Neural crest cell (in vitro differentiated cells): ENCODE measurements around the gene C1RL. TPM values are rescaled to one million over a fixed set of nuclear protein-coding genes. Genes with fewer than 3 reads are reported as not detected.

Source experiments
- DNase-seq: peaks from one replicate; pipeline ENCODE4 v3.0.0; 2021; ENCODE audit warnings: low read depth, mixed read lengths, low spot score
- H3K27ac Mint-ChIP-seq: one replicate; pipeline ENCODE4 v1.8.0; 2021; ENCODE audit warnings: mild to moderate bottlenecking, mixed read lengths; ENCODE audit not compliant: unreplicated experiment
- H3K27me3 Mint-ChIP-seq: 2 replicates; pipeline ENCODE4 v1.8.0; 2021; ENCODE audit warnings: low read depth, mild to moderate bottlenecking, mixed read lengths
- H3K36me3 Mint-ChIP-seq: 2 replicates; pipeline ENCODE4 v1.8.0; 2021; ENCODE audit warnings: low read depth, mild to moderate bottlenecking, mixed read lengths
- H3K4me1 Mint-ChIP-seq: 2 replicates; pipeline ENCODE4 v1.8.0; 2021; ENCODE audit warnings: mixed read lengths
- H3K4me3 Mint-ChIP-seq: one replicate; pipeline ENCODE4 v1.8.0; 2021; ENCODE audit warnings: mild to moderate bottlenecking, mixed read lengths
- H3K9me3 Mint-ChIP-seq: 2 replicates; pipeline ENCODE4 v1.8.0; 2021; ENCODE audit warnings: mixed read lengths
- long read RNA-seq: library from polyadenylated mRNA; unstranded; transcript quantifications from one replicate; pipeline ENCODE4 v2.0.0, GENCODE V29; 2020
- total RNA-seq: library from RNA; stranded (reverse); gene quantifications from 2 replicates; pipeline ENCODE4 v1.2.1, GENCODE V29; 2021
- TF ChIP-seq, protein P1 (sequence below): fragments of 200-600 bp; sonication (generic); conservative IDR thresholded peaks from 2 replicates; pipeline ENCODE4 v1.5.0; 2021; ENCODE audit warnings: antibody characterized with exemption, mild to moderate bottlenecking

C1RL gene
- total RNA-seq: 12.8 and 15.3 TPM in 2 replicates
- long read RNA-seq, partial matches to known transcripts: 0 of 3 reads
- long read RNA-seq, other reads (novel, unspliced or antisense): 2 of 3 reads

DNA sequence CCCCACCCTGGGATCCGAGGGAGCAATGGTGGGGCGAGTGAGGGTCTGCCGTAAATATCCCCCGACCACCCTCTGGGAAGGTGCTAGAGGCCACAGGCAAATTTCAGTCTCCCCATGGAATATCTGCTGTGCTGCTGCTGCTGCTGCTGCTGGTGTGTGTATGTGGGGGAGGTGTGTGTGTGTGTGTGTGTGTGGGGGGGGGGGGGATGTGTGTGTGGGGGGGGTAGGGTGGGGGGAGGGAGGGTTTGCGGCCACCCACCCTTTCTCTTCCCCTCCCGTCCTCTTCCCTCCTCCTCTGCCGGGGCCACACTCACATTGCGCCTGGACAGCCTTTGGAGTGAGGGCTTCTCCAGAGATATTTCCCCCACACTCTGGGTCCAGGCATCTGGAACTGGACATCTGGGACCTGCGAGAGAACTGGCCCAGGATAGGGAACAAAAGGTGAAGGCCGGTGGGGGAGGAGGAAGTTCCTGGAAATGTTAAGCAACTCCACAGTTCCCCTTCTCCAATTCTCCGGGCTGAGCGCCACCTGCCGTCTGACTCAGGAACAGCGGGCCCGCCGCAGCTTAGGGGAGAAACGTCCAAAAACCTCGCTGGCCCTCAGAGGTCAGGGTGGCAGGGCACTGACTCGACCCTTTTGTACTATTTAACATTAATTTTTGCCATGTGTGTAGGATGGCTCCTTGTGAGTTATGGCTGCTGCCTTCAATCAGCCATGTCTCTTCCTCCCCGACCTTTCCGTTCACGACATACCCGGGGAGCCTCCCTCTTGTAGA lies at the start of gene C1RL:
TSS of gene C1RL (minus strand) at position 419 of the 776 bp plus-strand sequence. CDS start at position 385, 34 bp downstream.
- peak; percentile 96 for DNase-seq
- Mint-ChIP-seq H3K4me3 (peak within 1 kb of the TSS; percentile 89), H3K36me3 (peaks cover 16% of the 10 kb centered on the region), H3K27me3 (no peaks in the 10 kb centered on the region), H3K27ac (peak within 1 kb of the TSS; percentile 95), H3K4me1 (peaks cover 18% of the 10 kb centered on the region), H3K9me3 (peaks cover 14% of the 10 kb centered on the region)
- TF ChIP-seq, protein P1, sequence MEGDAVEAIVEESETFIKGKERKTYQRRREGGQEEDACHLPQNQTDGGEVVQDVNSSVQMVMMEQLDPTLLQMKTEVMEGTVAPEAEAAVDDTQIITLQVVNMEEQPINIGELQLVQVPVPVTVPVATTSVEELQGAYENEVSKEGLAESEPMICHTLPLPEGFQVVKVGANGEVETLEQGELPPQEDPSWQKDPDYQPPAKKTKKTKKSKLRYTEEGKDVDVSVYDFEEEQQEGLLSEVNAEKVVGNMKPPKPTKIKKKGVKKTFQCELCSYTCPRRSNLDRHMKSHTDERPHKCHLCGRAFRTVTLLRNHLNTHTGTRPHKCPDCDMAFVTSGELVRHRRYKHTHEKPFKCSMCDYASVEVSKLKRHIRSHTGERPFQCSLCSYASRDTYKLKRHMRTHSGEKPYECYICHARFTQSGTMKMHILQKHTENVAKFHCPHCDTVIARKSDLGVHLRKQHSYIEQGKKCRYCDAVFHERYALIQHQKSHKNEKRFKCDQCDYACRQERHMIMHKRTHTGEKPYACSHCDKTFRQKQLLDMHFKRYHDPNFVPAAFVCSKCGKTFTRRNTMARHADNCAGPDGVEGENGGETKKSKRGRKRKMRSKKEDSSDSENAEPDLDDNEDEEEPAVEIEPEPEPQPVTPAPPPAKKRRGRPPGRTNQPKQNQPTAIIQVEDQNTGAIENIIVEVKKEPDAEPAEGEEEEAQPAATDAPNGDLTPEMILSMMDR: peak; percentile 99

- Mint-ChIP-seq H3K36me3 (no peaks in the 10 kb centered on the region), H3K4me1 (no peaks in the 10 kb centered on the region), H3K27ac (no peak overlapping the region), H3K27me3 (peaks cover 11% of the 10 kb centered on the region), H3K4me3 (no peak overlapping the region), H3K9me3 (no peaks in the 10 kb centered on the region)
- no peak for DNase-seq
- TF ChIP-seq, protein P1: no peak
These were observed 48.4 kb upstream of the C1RL start for GRCh38 chr12:7157391-7157790.

GRCh38 chr12:7156259-7157197 lies 47.5 kb upstream of the C1RL start:
- DNase-seq: no peak
- Mint-ChIP-seq H3K27ac (peak overlapping the region; percentile 35), H3K9me3 (no peaks in the 10 kb centered on the region), H3K4me1 (no peaks in the 10 kb centered on the region), H3K27me3 (peaks cover 3% of the 10 kb centered on the region), H3K36me3 (no peaks in the 10 kb centered on the region), H3K4me3 (no peak overlapping the region)
- TF ChIP-seq, protein P1: no peak

DNA sequence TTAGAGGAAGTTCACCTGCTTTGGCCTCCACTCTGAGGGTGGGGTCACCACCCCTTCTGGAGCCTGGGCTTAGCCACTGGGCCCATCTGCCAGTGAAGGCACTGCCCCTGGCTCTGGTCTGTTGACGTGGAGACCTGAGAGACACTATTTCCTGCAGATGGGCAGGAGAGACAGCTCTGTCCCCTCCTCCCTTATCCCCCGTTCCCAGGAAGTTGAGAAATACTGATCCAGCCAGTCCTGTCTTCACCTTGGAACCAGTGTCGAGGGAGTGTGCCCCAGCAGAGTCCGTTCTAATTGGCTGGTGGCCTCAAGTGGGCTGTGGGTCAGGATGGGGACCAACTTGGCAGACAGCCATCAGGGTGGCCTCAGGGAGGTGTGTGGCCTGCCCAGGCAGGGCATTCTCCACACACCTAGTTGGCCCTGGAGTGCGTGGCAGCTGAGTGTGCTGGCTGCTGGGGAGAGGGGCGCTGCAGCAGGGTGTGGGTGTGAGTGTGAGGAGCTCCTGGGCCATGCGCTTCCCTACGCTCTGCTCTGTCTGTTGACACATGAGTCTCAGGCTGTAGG lies 46.5 kb upstream of the C1RL start:
- Mint-ChIP-seq H3K4me3 (no peak overlapping the region), H3K27me3 (no peaks in the 10 kb centered on the region), H3K4me1 (no peaks in the 10 kb centered on the region), H3K9me3 (no peaks in the 10 kb centered on the region), H3K36me3 (peaks cover 2% of the 10 kb centered on the region), H3K27ac (no peak overlapping the region)
- no peak for DNase-seq
- TF ChIP-seq, protein P1: no peak

- TF ChIP-seq, protein P1: no peak
- Mint-ChIP-seq H3K4me1 (no peaks in the 10 kb centered on the region), H3K27ac (no peak overlapping the region), H3K36me3 (peaks cover 2% of the 10 kb centered on the region), H3K27me3 (no peaks in the 10 kb centered on the region), H3K4me3 (no peak overlapping the region), H3K9me3 (no peaks in the 10 kb centered on the region)
- DNase-seq: no peak
These were observed 46.0 kb upstream of the C1RL start for GRCh38 chr12:7154901-7155470.
